SU-DHL-6 (cell line): Measurements from ENCODE around the gene CELSR3.

Experiments used
- CTCF ChIP-seq: fragments of 200-600 bp; sonication (generic); IDR thresholded peaks from one replicate; pipeline ENCODE4 v1.5.1; 2017; ENCODE audit warnings: antibody characterized with exemption, mild to moderate bottlenecking, low read length, moderate library complexity; ENCODE audit not compliant: insufficient read depth, poor library complexity, severe bottlenecking
- EZH2phosphoT487 ChIP-seq: fragments of 200-600 bp; sonication (generic), shearing (Covaris generic); conservative IDR thresholded peaks from 2 replicates; pipeline ENCODE4 v1.6.1; 2018; ENCODE audit warnings: mild to moderate bottlenecking, antibody characterized with exemption, low read length, moderate library complexity, mixed read lengths

- no peak for TF ChIP-seq CTCF
- no peak for TF ChIP-seq EZH2phosphoT487
Measured at GRCh38 chr3:48662145-48662752, 437 bp downstream of the CELSR3 start.
